GM12801 (cell line): ENCODE measurements around the gene SEC11A.

Source experiments
- CTCF ChIP-seq: IDR thresholded peaks from one replicate; pipeline ENCODE4 v1.5.1; 2011; ENCODE audit warnings: control low read depth; ENCODE audit not compliant: insufficient read length; ENCODE audit errors: extremely low read depth

SEC11A gene

GRCh38 chr15:84731774-84732173, 15.8 kb upstream of the SEC11A start:
- no peak for TF ChIP-seq CTCF

GRCh38 chr15:84727429-84727828, 11.5 kb upstream of the SEC11A start:
- TF ChIP-seq CTCF: no peak

GRCh38 chr15:84725001-84725491, 9.1 kb upstream of the SEC11A start:
- TF ChIP-seq CTCF: no peak

- no peak for TF ChIP-seq CTCF
Measured at GRCh38 chr15:84722628-84723027, 6.7 kb upstream of the SEC11A start.

- no peak for TF ChIP-seq CTCF
Measured at GRCh38 chr15:84721371-84721770, 5.4 kb upstream of the SEC11A start.

GRCh38 chr15:84715441-84716035, 401 bp downstream of the SEC11A start:
- TF ChIP-seq CTCF: no peak

DNA sequence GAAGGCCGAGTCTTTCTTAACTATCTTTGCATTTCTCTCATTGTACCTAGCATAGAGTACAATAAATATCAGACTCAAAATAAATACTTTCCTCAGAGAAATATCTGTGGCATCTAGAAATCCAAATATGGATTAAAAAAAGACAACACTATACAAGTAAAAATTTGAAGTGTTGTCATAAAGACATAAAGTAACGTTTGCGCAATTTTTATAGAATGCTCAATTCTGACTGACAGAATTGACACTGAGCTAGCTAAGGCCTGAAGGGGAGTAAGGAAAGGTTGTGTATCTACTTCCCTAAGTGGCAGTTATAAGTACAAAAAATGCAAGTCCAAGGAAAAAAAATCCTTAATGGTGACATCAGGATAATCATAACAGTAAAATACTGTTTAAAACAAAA, 1.1 kb downstream of the SEC11A start:
- no peak for TF ChIP-seq CTCF
